ENCODE measurements around the gene PPP1R3F.

Gene PPP1R3F

DNA sequence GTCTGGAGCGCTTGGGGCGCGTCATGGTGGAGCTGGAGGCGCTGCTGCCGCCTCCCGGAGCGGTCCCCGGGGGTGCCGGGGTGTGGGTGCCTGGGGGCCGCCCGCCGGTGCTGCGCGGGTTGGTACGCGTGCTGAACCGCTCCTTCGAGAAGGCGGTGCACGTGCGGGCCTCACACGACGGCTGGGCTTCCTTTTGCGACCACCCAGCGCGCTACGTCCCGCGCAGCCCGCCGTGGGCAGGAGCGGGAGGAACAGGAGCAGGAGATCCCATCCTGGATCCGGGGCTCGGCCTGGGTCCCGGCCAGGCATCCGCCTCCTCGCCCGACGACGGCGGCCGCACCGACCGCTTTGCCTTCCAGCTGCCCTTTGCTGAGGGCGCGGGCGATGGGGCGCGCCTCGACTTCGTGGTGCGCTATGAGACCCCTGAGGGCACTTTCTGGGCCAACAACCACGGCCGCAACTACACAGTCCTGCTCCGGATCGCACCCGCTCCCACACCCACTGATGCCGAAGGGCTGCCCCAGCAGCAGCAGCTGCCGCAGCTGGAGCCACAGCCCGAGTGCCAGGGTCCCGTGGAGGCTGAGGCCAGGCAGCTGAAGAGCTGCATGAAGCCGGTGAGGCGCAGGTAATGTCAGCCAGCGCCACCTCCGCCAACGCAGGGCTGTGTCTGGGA is 792 bp downstream of the PPP1R3F start:
- no peaks in the 10 kb centered on the region for H3K27me3 ChIP-seq (ENCODE audit: insufficient read depth, low read depth)
- H3K79me2 ChIP-seq (ENCODE audit: insufficient read depth, low read depth), result peaks cover 7% of the 10 kb centered on the region; the same call in 1 of the 2 replicates

DNA sequence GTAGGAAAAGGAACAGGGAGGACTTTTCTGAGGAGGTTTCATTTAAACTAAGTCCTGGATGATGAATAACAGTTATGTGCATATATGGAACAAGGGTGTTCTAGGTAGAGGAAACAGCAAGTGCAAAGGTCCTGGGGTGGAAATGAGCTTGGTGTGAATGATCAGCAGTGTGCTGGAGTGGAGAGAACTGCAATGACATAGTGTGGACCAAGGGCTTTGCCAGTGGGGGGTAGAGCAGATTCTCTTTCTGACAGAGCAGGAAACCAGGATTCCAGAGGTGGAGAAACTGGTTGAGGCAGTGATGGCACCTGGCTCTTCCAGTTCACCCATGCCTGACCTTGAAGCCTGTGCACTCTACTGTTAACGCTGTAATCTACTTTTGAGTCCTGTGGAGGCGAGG is 1.7 kb downstream of the PPP1R3F start:
- TF ChIP-seq, protein P1, sequence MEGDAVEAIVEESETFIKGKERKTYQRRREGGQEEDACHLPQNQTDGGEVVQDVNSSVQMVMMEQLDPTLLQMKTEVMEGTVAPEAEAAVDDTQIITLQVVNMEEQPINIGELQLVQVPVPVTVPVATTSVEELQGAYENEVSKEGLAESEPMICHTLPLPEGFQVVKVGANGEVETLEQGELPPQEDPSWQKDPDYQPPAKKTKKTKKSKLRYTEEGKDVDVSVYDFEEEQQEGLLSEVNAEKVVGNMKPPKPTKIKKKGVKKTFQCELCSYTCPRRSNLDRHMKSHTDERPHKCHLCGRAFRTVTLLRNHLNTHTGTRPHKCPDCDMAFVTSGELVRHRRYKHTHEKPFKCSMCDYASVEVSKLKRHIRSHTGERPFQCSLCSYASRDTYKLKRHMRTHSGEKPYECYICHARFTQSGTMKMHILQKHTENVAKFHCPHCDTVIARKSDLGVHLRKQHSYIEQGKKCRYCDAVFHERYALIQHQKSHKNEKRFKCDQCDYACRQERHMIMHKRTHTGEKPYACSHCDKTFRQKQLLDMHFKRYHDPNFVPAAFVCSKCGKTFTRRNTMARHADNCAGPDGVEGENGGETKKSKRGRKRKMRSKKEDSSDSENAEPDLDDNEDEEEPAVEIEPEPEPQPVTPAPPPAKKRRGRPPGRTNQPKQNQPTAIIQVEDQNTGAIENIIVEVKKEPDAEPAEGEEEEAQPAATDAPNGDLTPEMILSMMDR (conservative IDR thresholded peaks at IDR 0.05; ENCODE audit: low read depth, low read length), result no peak
- Histone ChIP-seq H3K4me1 (ENCODE audit: low read depth, poor library complexity, severe bottlenecking) (peaks cover 19% of the 10 kb centered on the region), H3K9ac (no peak overlapping the region), H3K27ac (no peak overlapping the region), H3K4me3 (IDR thresholded peaks at IDR 0.05; ENCODE audit: insufficient read depth, low read depth, low read length) (no peak overlapping the region), H3K4me2 (peak overlapping the region; percentile 60; the same call in 1 of the 2 replicates), H3K36me3 (ENCODE audit: insufficient read depth) (no peaks in the 10 kb centered on the region), H3K79me2 (ENCODE audit: insufficient read depth, low read depth) (peaks cover 7% of the 10 kb centered on the region; the same call in 1 of the 2 replicates), H2AFZ (ENCODE audit: low read depth) (no peak overlapping the region), H3K27me3 (ENCODE audit: insufficient read depth, low read depth) (no peaks in the 10 kb centered on the region), H4K20me1 (ENCODE audit: insufficient read depth) (no peaks in the 10 kb centered on the region)

More for the DNA sequence above, 792 bp downstream of the PPP1R3F start:
- Histone ChIP-seq H3K36me3 (ENCODE audit: insufficient read depth) (no peaks in the 10 kb centered on the region), H4K20me1 (ENCODE audit: insufficient read depth) (no peaks in the 10 kb centered on the region), H3K4me2 (peak overlapping the region; percentile 60; the same call in 1 of the 2 replicates), H3K4me3 (IDR thresholded peaks at IDR 0.05; ENCODE audit: insufficient read depth, low read depth, low read length) (no peak overlapping the region), H3K27ac (peak overlapping the region; percentile 74), H2AFZ (ENCODE audit: low read depth) (peak overlapping the region; percentile 38; the same call in 1 of the 2 replicates), H3K4me1 (ENCODE audit: low read depth, poor library complexity, severe bottlenecking) (peaks cover 19% of the 10 kb centered on the region), H3K9ac (peak overlapping the region; percentile 85)
- TF ChIP-seq, protein P1 (conservative IDR thresholded peaks at IDR 0.05; ENCODE audit: low read depth, low read length), result no peak

DNA sequence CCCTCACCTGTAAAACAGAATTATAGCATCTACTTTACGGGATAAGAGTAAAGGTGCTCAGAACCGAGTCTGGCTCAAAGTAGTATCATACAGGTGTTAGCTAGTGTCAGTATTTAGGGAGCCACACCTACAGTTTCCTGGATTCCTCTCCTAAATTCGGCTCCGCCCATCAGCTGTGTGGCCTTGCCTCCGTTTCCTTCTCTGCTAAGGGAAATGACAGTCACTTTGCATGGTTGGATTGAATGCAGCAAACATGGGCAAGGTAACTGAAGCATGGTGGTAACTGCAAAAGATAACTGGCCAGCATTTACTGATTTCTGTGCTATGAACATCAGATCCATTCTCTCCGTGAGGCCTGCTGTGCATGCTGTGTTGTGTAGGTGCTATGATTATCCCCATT is 2.8 kb downstream of the PPP1R3F start:
- TF ChIP-seq, protein P1 (conservative IDR thresholded peaks at IDR 0.05; ENCODE audit: low read depth, low read length), result no peak
- peaks cover 19% of the 10 kb centered on the region for H3K4me1 ChIP-seq (ENCODE audit: low read depth, poor library complexity, severe bottlenecking)
- H3K36me3 ChIP-seq (ENCODE audit: insufficient read depth), result no peaks in the 10 kb centered on the region
- peaks cover 7% of the 10 kb centered on the region; the same call in 1 of the 2 replicates for H3K79me2 ChIP-seq (ENCODE audit: insufficient read depth, low read depth)
- no peak overlapping the region for H3K4me3 ChIP-seq (IDR thresholded peaks at IDR 0.05; ENCODE audit: insufficient read depth, low read depth, low read length)
- H3K27ac ChIP-seq, result no peak overlapping the region
- H3K9ac ChIP-seq, result no peak overlapping the region
- no peak overlapping the region for H3K4me2 ChIP-seq
- no peak overlapping the region for H2AFZ ChIP-seq (ENCODE audit: low read depth)
- H4K20me1 ChIP-seq (ENCODE audit: insufficient read depth), result no peaks in the 10 kb centered on the region
- H3K27me3 ChIP-seq (ENCODE audit: insufficient read depth, low read depth), result no peaks in the 10 kb centered on the region

DNA sequence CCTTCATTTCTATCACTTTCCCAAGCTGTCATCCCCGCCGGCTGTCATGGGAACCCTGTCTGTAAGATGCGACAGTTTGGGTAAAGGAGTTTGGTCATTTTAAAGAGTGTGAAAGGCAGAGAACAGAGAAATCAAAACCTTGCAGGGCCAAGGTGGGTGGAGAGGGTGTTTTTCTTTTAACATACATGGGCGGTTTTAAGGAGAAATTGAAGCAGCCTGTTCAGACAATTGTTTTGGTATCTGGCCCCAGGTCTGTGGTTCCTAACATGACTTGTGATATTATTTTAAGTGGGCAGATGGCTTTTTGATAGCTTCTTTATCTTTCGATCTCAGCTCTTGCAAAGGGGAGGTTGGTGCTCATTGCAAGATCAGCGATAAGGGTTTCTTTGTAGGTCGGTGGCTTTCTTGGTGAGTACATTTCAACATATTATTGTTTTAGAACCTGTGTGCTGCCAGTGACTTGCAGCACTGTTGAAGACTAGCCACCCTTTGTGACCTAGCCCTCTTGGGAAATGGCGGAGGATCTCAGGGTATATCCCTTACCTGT is 3.7 kb downstream of the PPP1R3F start:
- Histone ChIP-seq H3K4me1 (ENCODE audit: low read depth, poor library complexity, severe bottlenecking) (peaks cover 15% of the 10 kb centered on the region), H2AFZ (ENCODE audit: low read depth) (no peak overlapping the region), H3K79me2 (ENCODE audit: insufficient read depth, low read depth) (peaks cover 7% of the 10 kb centered on the region; the same call in 1 of the 2 replicates), H3K27ac (no peak overlapping the region), H3K9ac (no peak overlapping the region), H3K4me3 (IDR thresholded peaks at IDR 0.05; ENCODE audit: insufficient read depth, low read depth, low read length) (no peak overlapping the region), H3K4me2 (no peak overlapping the region), H3K27me3 (ENCODE audit: insufficient read depth, low read depth) (no peaks in the 10 kb centered on the region), H4K20me1 (ENCODE audit: insufficient read depth) (no peaks in the 10 kb centered on the region), H3K36me3 (ENCODE audit: insufficient read depth) (no peaks in the 10 kb centered on the region)
- TF ChIP-seq, protein P1 (conservative IDR thresholded peaks at IDR 0.05; ENCODE audit: low read depth, low read length), result no peak

All from KMS-11 (cell line).